GM13977 (cell line): ENCODE results near the gene MYADML2.

Experiments used
- DNase-seq: peaks from one replicate; pipeline ENCODE4 v3.0.0; 2012; ENCODE audit warnings: low spot score
- in situ Hi-C: fragments of 300-500 bp; cut with MboI; formaldehyde crosslinking; loops from one replicate; pipeline ENCODE4 v1.12.0; 2022; ENCODE audit warnings: low sequenced_read_pairs, low pct_unique_long_range_greater_than_20kb, mixed read lengths, inconsistent platforms; ENCODE audit not compliant: unreplicated experiment
- TF ChIP-seq, protein P1 (sequence below): IDR thresholded peaks from 2 replicates; pipeline ENCODE4 v1.5.1; 2012; ENCODE audit warnings: mild to moderate bottlenecking, control low read depth; ENCODE audit not compliant: insufficient read depth; ENCODE audit errors: extremely low read depth, missing control alignments

MYADML2 gene

GRCh38 chr17:81942167-81942553, 4.9 kb downstream of the MYADML2 start:
- no peak for DNase-seq
- in situ Hi-C loops, result no loop called here
- TF ChIP-seq, protein P1, sequence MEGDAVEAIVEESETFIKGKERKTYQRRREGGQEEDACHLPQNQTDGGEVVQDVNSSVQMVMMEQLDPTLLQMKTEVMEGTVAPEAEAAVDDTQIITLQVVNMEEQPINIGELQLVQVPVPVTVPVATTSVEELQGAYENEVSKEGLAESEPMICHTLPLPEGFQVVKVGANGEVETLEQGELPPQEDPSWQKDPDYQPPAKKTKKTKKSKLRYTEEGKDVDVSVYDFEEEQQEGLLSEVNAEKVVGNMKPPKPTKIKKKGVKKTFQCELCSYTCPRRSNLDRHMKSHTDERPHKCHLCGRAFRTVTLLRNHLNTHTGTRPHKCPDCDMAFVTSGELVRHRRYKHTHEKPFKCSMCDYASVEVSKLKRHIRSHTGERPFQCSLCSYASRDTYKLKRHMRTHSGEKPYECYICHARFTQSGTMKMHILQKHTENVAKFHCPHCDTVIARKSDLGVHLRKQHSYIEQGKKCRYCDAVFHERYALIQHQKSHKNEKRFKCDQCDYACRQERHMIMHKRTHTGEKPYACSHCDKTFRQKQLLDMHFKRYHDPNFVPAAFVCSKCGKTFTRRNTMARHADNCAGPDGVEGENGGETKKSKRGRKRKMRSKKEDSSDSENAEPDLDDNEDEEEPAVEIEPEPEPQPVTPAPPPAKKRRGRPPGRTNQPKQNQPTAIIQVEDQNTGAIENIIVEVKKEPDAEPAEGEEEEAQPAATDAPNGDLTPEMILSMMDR, result no peak

GRCh38 chr17:81941484-81942166, 5.4 kb downstream of the MYADML2 start:
- no peak for DNase-seq
- in situ Hi-C loops, result no loop called here
- TF ChIP-seq, protein P1, result no peak

DNA sequence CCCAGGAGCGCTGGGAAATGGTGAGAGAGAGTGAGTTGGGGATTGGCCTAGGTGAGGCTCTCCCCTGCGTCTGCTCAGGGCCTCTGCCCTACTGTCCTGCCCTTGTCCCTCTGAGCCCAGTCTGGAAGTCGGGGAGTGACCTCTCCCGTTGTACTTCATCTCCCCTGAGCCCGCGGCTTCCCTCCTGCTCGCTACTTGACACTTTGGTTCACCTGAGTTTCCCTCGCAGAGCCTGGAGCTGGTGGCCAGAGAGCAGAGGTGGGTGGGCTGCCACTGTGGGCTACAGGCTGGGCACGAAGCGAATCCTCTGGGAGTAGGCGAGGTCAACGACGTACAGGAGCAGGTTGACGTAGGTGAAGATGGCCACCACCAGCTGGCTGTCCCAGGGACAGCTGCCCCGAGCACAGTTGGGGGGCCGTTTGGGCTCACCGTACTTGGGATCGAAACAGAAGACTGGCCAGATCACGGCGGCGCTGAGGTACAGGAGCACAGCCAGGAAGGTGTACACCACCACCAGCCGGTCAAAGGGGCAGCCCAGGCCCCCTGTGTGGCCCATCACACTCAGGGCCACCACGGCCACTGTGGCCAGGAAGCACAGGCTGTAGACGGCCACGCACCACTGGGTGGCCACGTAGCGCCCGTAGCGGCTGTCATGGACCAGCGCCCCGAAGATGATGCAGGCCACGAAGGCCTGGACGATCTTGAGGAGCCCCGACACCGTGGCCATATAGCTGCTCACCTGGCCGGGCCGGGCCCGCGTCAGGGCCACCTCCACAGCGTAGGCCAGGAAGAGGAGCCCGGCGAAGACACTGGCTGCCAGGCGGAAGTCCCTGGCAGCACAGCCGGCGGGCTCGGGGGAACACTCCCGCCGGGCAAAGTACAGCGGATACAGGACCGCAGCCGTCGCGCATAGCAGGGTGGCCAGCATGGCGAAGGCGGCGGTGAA, 6.2 kb downstream of the MYADML2 start:
- TF ChIP-seq, protein P1, result no peak
- DNase-seq, result no peak
- in situ Hi-C loops, result no loop called here

DNA sequence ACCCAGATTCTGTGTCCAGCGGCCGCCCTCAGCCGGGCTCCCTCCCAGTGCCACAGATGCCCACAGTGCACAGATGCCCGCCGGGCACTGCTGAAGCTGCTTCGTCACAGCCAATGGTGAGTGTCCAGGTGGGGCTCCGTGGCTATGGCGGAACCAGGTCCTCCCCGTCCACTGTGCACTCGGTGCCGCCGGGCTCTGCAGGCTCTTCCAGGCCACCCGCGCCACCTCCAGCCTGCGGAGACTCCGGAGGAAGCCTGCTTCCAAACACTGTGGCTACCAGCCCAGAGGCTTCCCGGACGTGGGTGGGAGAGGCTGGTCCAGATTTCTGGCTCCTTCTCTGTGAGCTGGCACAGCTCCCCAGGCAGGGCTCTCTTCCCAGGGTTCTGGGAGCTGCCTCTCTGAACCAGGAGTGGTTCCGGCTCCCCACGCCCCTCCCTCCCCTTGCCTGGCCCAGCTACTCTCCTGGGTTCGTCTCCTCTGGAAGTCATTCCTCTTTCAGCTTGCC, 7.1 kb downstream of the MYADML2 start:
- in situ Hi-C loops, result no loop called here
- DNase-seq, result no peak
- TF ChIP-seq, protein P1, result no peak

- DNase-seq, result no peak
- in situ Hi-C loops, result no loop called here
- TF ChIP-seq, protein P1, result no peak
Observed at GRCh38 chr17:81939218-81939617, 7.8 kb downstream of the MYADML2 start.

- in situ Hi-C loops, result no loop called here
- no peak for DNase-seq
- TF ChIP-seq, protein P1, result no peak
Observed at GRCh38 chr17:81935709-81936084, 11.3 kb downstream of the MYADML2 start.
